ENCODE data around the gene KCNIP4. TPM values are rescaled to one million over a fixed set of nuclear protein-coding genes. Genes with fewer than 3 reads are reported as not detected.

KCNIP4 gene
- total and polyA plus RNA-seq, 12 donors: 0.44 to 4.1 (median 1.6) TPM

- intact Hi-C loops (cut with DNase I): no loop called here
- no peaks in the 10 kb centered on the region for H3K27me3 ChIP-seq
- H3K4me3 ChIP-seq: no peak overlapping the region
- no peak overlapping the region for H3K27ac ChIP-seq
- WGBS, 4 donors: 77 to 85% (median 80%) methylated on average over 3 of the region's 3 CpGs
- TF ChIP-seq POLR2A (IDR thresholded peaks at IDR 0.05) (no peak), CTCF (IDR thresholded peaks at IDR 0.05) (no peak)
- no peak for DNase-seq
- H3K9me3 ChIP-seq (replicated peaks in 1 of 3): no peaks in the 10 kb centered on the region
- no peaks in the 10 kb centered on the region for H3K36me3 ChIP-seq (replicated peaks in 1 of 2)
- H3K4me1 ChIP-seq (replicated peaks in 1 of 2): no peaks in the 10 kb centered on the region
Observed at GRCh38 chr4:21384609-21385008, 564.0 kb downstream of the KCNIP4 start.

GRCh38 chr4:21380861-21381260 is 567.7 kb downstream of the KCNIP4 start:
- Histone ChIP-seq H3K27ac (no peak overlapping the region), H3K9me3 (replicated peaks in 1 of 3) (no peaks in the 10 kb centered on the region), H3K27me3 (no peaks in the 10 kb centered on the region), H3K4me1 (replicated peaks in 1 of 2) (no peaks in the 10 kb centered on the region), H3K36me3 (replicated peaks in 1 of 2) (no peaks in the 10 kb centered on the region), H3K4me3 (no peak overlapping the region)
- intact Hi-C loops (cut with DNase I): no loop called here
- 82 to 91% (median 85%) methylated on average over 3 of the region's 3 CpGs for WGBS, 4 donors
- no peak for TF ChIP-seq POLR2A (IDR thresholded peaks at IDR 0.05)
- TF ChIP-seq CTCF (IDR thresholded peaks at IDR 0.05): no peak
- no peak for DNase-seq

GRCh38 chr4:21377046-21377445 is 571.5 kb downstream of the KCNIP4 start:
- Histone ChIP-seq H3K27ac (no peak overlapping the region), H3K27me3 (no peaks in the 10 kb centered on the region), H3K4me3 (no peak overlapping the region), H3K9me3 (replicated peaks in 1 of 3) (no peaks in the 10 kb centered on the region), H3K4me1 (replicated peaks in 1 of 2) (no peaks in the 10 kb centered on the region), H3K36me3 (replicated peaks in 1 of 2) (no peaks in the 10 kb centered on the region)
- WGBS, 4 donors: 53 to 78% (median 59%) methylated on average over 2 of the region's 2 CpGs
- no peak for DNase-seq
- no peak for TF ChIP-seq CTCF (IDR thresholded peaks at IDR 0.05)
- TF ChIP-seq POLR2A (IDR thresholded peaks at IDR 0.05): no peak
- intact Hi-C loops (cut with DNase I): no loop called here

GRCh38 chr4:21376176-21376575 is 572.4 kb downstream of the KCNIP4 start:
- no peak for DNase-seq
- TF ChIP-seq CTCF (IDR thresholded peaks at IDR 0.05) (no peak), POLR2A (IDR thresholded peaks at IDR 0.05) (no peak)
- intact Hi-C loops (cut with DNase I): no loop called here
- Histone ChIP-seq H3K9me3 (replicated peaks in 1 of 3) (no peaks in the 10 kb centered on the region), H3K27ac (no peak overlapping the region), H3K36me3 (replicated peaks in 1 of 2) (no peaks in the 10 kb centered on the region), H3K4me3 (no peak overlapping the region), H3K27me3 (no peaks in the 10 kb centered on the region), H3K4me1 (replicated peaks in 1 of 2) (no peaks in the 10 kb centered on the region)
- 69 to 83% (median 79%) methylated on average over 3 of the region's 3 CpGs for WGBS, 4 donors
